ENCODE results near the gene SURF2.

- no peak for TF ChIP-seq POLR2AphosphoS5 (IDR thresholded peaks at IDR 0.05; ENCODE audit: low read depth)
- TF ChIP-seq, protein P1, sequence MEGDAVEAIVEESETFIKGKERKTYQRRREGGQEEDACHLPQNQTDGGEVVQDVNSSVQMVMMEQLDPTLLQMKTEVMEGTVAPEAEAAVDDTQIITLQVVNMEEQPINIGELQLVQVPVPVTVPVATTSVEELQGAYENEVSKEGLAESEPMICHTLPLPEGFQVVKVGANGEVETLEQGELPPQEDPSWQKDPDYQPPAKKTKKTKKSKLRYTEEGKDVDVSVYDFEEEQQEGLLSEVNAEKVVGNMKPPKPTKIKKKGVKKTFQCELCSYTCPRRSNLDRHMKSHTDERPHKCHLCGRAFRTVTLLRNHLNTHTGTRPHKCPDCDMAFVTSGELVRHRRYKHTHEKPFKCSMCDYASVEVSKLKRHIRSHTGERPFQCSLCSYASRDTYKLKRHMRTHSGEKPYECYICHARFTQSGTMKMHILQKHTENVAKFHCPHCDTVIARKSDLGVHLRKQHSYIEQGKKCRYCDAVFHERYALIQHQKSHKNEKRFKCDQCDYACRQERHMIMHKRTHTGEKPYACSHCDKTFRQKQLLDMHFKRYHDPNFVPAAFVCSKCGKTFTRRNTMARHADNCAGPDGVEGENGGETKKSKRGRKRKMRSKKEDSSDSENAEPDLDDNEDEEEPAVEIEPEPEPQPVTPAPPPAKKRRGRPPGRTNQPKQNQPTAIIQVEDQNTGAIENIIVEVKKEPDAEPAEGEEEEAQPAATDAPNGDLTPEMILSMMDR (conservative IDR thresholded peaks at IDR 0.05; ENCODE audit: low read depth in 2 of 2): no peak
- TF ChIP-seq EZH2 (IDR thresholded peaks at IDR 0.05; ENCODE audit: low read depth, unreplicated experiment): no peak
- no peak for TF ChIP-seq EZH2phosphoT487 (IDR thresholded peaks at IDR 0.05; ENCODE audit: unreplicated experiment)
- TF ChIP-seq REST (IDR thresholded peaks at IDR 0.05; ENCODE audit: unreplicated experiment): no peak
- TF ChIP-seq NANOG (IDR thresholded peaks at IDR 0.05; ENCODE audit: borderline replicate concordance): no peak
- TF ChIP-seq JUNB (IDR thresholded peaks at IDR 0.05; ENCODE audit: unreplicated experiment): no peak
- no peak for TF ChIP-seq CREB1 (CRISPR knock-in tag; IDR thresholded peaks at IDR 0.05; ENCODE audit: low read depth)
- TF ChIP-seq, protein P2, sequence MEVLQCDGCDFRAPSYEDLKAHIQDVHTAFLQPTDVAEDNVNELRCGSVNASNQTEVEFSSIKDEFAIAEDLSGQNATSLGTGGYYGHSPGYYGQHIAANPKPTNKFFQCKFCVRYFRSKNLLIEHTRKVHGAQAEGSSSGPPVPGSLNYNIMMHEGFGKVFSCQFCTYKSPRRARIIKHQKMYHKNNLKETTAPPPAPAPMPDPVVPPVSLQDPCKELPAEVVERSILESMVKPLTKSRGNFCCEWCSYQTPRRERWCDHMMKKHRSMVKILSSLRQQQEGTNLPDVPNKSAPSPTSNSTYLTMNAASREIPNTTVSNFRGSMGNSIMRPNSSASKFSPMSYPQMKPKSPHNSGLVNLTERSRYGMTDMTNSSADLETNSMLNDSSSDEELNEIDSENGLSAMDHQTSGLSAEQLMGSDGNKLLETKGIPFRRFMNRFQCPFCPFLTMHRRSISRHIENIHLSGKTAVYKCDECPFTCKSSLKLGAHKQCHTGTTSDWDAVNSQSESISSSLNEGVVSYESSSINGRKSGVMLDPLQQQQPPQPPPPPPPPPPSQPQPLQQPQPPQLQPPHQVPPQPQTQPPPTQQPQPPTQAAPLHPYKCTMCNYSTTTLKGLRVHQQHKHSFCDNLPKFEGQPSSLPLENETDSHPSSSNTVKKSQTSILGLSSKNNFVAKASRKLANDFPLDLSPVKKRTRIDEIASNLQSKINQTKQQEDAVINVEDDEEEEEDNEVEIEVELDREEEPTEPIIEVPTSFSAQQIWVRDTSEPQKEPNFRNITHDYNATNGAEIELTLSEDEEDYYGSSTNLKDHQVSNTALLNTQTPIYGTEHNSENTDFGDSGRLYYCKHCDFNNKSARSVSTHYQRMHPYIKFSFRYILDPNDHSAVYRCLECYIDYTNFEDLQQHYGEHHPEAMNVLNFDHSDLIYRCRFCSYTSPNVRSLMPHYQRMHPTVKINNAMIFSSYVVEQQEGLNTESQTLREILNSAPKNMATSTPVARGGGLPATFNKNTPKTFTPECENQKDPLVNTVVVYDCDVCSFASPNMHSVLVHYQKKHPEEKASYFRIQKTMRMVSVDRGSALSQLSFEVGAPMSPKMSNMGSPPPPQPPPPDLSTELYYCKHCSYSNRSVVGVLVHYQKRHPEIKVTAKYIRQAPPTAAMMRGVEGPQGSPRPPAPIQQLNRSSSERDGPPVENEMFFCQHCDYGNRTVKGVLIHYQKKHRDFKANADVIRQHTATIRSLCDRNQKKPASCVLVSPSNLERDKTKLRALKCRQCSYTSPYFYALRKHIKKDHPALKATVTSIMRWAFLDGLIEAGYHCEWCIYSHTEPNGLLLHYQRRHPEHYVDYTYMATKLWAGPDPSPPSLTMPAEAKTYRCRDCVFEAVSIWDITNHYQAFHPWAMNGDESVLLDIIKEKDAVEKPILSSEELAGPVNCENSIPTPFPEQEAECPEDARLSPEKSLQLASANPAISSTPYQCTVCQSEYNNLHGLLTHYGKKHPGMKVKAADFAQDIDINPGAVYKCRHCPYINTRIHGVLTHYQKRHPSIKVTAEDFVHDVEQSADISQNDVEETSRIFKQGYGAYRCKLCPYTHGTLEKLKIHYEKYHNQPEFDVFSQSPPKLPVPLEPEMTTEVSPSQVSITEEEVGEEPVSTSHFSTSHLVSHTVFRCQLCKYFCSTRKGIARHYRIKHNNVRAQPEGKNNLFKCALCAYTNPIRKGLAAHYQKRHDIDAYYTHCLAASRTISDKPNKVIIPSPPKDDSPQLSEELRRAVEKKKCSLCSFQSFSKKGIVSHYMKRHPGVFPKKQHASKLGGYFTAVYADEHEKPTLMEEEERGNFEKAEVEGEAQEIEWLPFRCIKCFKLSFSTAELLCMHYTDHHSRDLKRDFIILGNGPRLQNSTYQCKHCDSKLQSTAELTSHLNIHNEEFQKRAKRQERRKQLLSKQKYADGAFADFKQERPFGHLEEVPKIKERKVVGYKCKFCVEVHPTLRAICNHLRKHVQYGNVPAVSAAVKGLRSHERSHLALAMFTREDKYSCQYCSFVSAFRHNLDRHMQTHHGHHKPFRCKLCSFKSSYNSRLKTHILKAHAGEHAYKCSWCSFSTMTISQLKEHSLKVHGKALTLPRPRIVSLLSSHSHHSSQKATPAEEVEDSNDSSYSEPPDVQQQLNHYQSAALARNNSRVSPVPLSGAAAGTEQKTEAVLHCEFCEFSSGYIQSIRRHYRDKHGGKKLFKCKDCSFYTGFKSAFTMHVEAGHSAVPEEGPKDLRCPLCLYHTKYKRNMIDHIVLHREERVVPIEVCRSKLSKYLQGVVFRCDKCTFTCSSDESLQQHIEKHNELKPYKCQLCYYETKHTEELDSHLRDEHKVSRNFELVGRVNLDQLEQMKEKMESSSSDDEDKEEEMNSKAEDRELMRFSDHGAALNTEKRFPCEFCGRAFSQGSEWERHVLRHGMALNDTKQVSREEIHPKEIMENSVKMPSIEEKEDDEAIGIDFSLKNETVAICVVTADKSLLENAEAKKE (CRISPR knock-in tag; IDR thresholded peaks at IDR 0.05): no peak
These were observed 25.1 kb upstream of the SURF2 start for GRCh38 chr9:133331221-133331620.
